Motor neuron (in vitro differentiated cells): ENCODE measurements around the gene TBCD. TPM values are rescaled to one million over a fixed set of nuclear protein-coding genes. Genes with fewer than 3 reads are reported as not detected.

Experiments used
- ATAC-seq, 8 experiments: fragments of 200-7000 bp; cut with Tn5 transposase; replicated peaks in 6 of 8; 2 replicates each; pipeline ENCODE4 v1.8.0; 2021; ENCODE audit warnings: mild to moderate bottlenecking in 8 of 8, moderate library complexity in 8 of 8
- H3K27ac ChIP-seq, 2 donors: fragments of 250-450 bp; sonication (Bioruptor Pico); 2 replicates each; pipeline ENCODE4 v1.9.0; 2021; ENCODE audit warnings: antibody characterized with exemption in 2 of 2, mild to moderate bottlenecking in 2 of 2, moderate library complexity in 1 of 2
- H3K4me1 ChIP-seq, 2 donors: fragments of 250-450 bp; sonication (Bioruptor Pico); replicated peaks in 1 of 2; 2 replicates each; pipeline ENCODE4 v1.6.1; 2021; ENCODE audit warnings: antibody characterized with exemption in 2 of 2, mild to moderate bottlenecking in 2 of 2, moderate library complexity in 1 of 2
- H3K4me3 ChIP-seq, 5 donors: fragments of 250-450 bp; sonication (Bioruptor Pico); 2 replicates each; pipeline ENCODE4 v1.9.0; 2021; ENCODE audit warnings: antibody characterized with exemption in 5 of 5, mild to moderate bottlenecking in 5 of 5, moderate library complexity in 4 of 5
- WGBS, 10 experiments: fragments of 450-650 bp; shearing (Covaris generic); methylation state at CpG; one replicate each; pipeline ENCODE4 v1.0.0; 2022; 5-methylcytosine and 5-hydroxymethylcytosine counted together
- in situ Hi-C, 9 experiments: fragments of 400-800 bp; cut with MboI; loops; one replicate each; pipeline ENCODE4 v1.15.0; 2021; ENCODE audit warnings: low sequenced_read_pairs in 9 of 9, low pct_unique_long_range_greater_than_20kb in 2 of 9; ENCODE audit not compliant: unreplicated experiment in 9 of 9
- total RNA-seq, 8 experiments: library from RNA; unstranded; fragments of 300-600 nt; gene quantifications; 2 replicates each; pipeline versions ENCODE4 v1.2.3 to v1.2.4, GENCODE V29; 2022

TBCD gene
- total RNA-seq: 10 to 100 TPM; 27.2 to 94.3 (median 47.2) TPM

GRCh38 chr17:82751571-82752370 lies at the start of gene TBCD:
Gene TBCD, plus strand, starts transcription at chr17:82752065. Its CDS starts 129 bp downstream, at chr17:82752194.
- 3% methylated on average over 12 of the region's 114 CpGs; no CpG with 5 or more reads in 9 of the 10 experiments for WGBS, 10 experiments
- ATAC-seq: peak; percentile 74 to 87 (median 79)

GRCh38 chr17:82702231-82702927 lies 49.5 kb upstream of the TBCD start:
- 0 to 100% (median 60%) methylated on average over 1 to 13 of the region's 20 CpGs; no CpG with 5 or more reads in 2 of the 10 experiments for WGBS, 10 experiments
- Histone ChIP-seq H3K27ac (no peak overlapping the region), H3K4me3 (no peak overlapping the region), H3K4me1 (peaks cover under 1 to 2% of the 10 kb centered on the region in 2 donors)
- peak in 1 of 8 experiments; percentile 10 for ATAC-seq
- in situ Hi-C loops: no loop called here

More at GRCh38 chr17:82751571-82752370, at the start of gene TBCD:
- peaks cover 21 to 23% of the 10 kb centered on the region in 2 donors for H3K4me1 ChIP-seq
- in situ Hi-C loops: loop anchor here in 1 of 9 experiments (25.0 kb wide), 1 partner anchor 89 kb away; no protein-coding TSS in a partner anchor
- H3K27ac ChIP-seq: peak within 1 kb of the TSS; percentile 79 to 85
- H3K4me3 ChIP-seq: peak within 1 kb of the TSS; percentile 54 to 97 (median 72)

GRCh38 chr17:82703036-82703745 lies 48.7 kb upstream of the TBCD start:
- Histone ChIP-seq H3K4me3 (no peak overlapping the region), H3K4me1 (peaks cover under 1 to 3% of the 10 kb centered on the region in 2 donors), H3K27ac (no peak overlapping the region)
- in situ Hi-C loops: no loop called here
- WGBS, 10 experiments: 60 to 93% (median 82%) methylated on average over 1 to 10 of the region's 26 CpGs; no CpG with 5 or more reads in 6 of the 10 experiments
- ATAC-seq: no peak

GRCh38 chr17:82703935-82704865 lies 47.7 kb upstream of the TBCD start:
- no peak for ATAC-seq
- Histone ChIP-seq H3K27ac (no peak overlapping the region), H3K4me1 (peaks cover 4 to 7% of the 10 kb centered on the region in 2 donors), H3K4me3 (no peak overlapping the region)
- in situ Hi-C loops: no loop called here
- WGBS, 10 experiments: 60 to 85% (median 79%) methylated on average over 1 to 11 of the region's 38 CpGs; no CpG with 5 or more reads in 6 of the 10 experiments

GRCh38 chr17:82704886-82705285 lies 47.0 kb upstream of the TBCD start:
- ATAC-seq: no peak
- WGBS, 10 experiments: 36 to 92% (median 73%) methylated on average over 1 to 8 of the region's 13 CpGs; no CpG with 5 or more reads in 3 of the 10 experiments
- in situ Hi-C loops: no loop called here
- no peak overlapping the region for H3K27ac ChIP-seq
- no peak overlapping the region for H3K4me3 ChIP-seq
- peaks cover 4 to 7% of the 10 kb centered on the region in 2 donors for H3K4me1 ChIP-seq

GRCh38 chr17:82705756-82706155 lies 46.1 kb upstream of the TBCD start:
- ATAC-seq: no peak
- in situ Hi-C loops: no loop called here
- WGBS, 10 experiments: 60 to 100% (median 82%) methylated on average over 1 to 2 of the region's 18 CpGs; no CpG with 5 or more reads in 6 of the 10 experiments
- Histone ChIP-seq H3K4me1 (peaks cover 4 to 7% of the 10 kb centered on the region in 2 donors), H3K27ac (no peak overlapping the region), H3K4me3 (no peak overlapping the region)

GRCh38 chr17:82709024-82709675 lies 42.7 kb upstream of the TBCD start:
- in situ Hi-C loops: no loop called here
- ATAC-seq: peak in 1 of 8 experiments; percentile 2

GRCh38 chr17:82709676-82710498 lies 42.0 kb upstream of the TBCD start:
- Histone ChIP-seq H3K4me1 (peaks cover 4 to 7% of the 10 kb centered on the region in 2 donors), H3K27ac (no peak overlapping the region), H3K4me3 (no peak overlapping the region)
- in situ Hi-C loops: no loop called here
- WGBS, 10 experiments: 35 to 85% (median 70%) methylated on average over 2 to 11 of the region's 25 CpGs; no CpG with 5 or more reads in 7 of the 10 experiments
- peak in 2 of 8 experiments; percentile 7 to 9 for ATAC-seq

More at GRCh38 chr17:82709024-82709675, 42.7 kb upstream of the TBCD start:
- no CpG with 5 or more reads among the region's 9 CpGs for WGBS, 10 experiments
- Histone ChIP-seq H3K4me3 (no peak overlapping the region), H3K4me1 (peaks cover 4 to 7% of the 10 kb centered on the region in 2 donors), H3K27ac (no peak overlapping the region)

- ATAC-seq: no peak
- WGBS, 10 experiments: 58 to 96% (median 68%) methylated on average over 3 to 14 of the region's 29 CpGs; no CpG with 5 or more reads in 3 of the 10 experiments
- no peak overlapping the region for H3K27ac ChIP-seq
- H3K4me1 ChIP-seq: peaks cover 5 to 8% of the 10 kb centered on the region in 2 donors
- H3K4me3 ChIP-seq: no peak overlapping the region
- in situ Hi-C loops: no loop called here
Observed at GRCh38 chr17:82710499-82711232, 41.2 kb upstream of the TBCD start.

- WGBS, 10 experiments: 40 to 91% (median 81%) methylated on average over 2 to 22 of the region's 35 CpGs; no CpG with 5 or more reads in 5 of the 10 experiments
- ATAC-seq: no peak
- peaks cover 12 to 13% of the 10 kb centered on the region in 2 donors for H3K4me1 ChIP-seq
- H3K27ac ChIP-seq: no peak overlapping the region
- in situ Hi-C loops: no loop called here
- H3K4me3 ChIP-seq: no peak overlapping the region
Observed at GRCh38 chr17:82713071-82713723, 38.7 kb upstream of the TBCD start.
